Dermis microvascular lymphatic vessel endothelial cell (primary cell): ENCODE measurements around the gene CLDN1. TPM values are rescaled to one million over a fixed set of nuclear protein-coding genes. Genes with fewer than 3 reads are reported as not detected.
"Not testable (repeated sequence)": the region's sequence is repeated elsewhere in the genome, so short reads cannot be mapped to it uniquely, and the experiment has no call there.

Experiments
- DNase-seq, 2 donors: peaks; one replicate each; pipeline versions ENCODE4 v3.0.0 to v3.0.0-alpha.2; 2010; ENCODE audit warnings: low read depth in 2 of 2
- total RNA-seq: library from RNA; depleted of rRNA; stranded (reverse); fragments of >200 nt; gene quantifications from 2 replicates; pipeline ENCODE4 v1.2.1, GENCODE V29; 2014

CLDN1 gene
- total RNA-seq, 1 donor from 2014 or later = 0.13 TPM

GRCh38 chr3:190293621-190294020 is 28.6 kb downstream of the CLDN1 start:
- no peak for DNase-seq

- DNase-seq = no peak
These were observed 30.2 kb downstream of the CLDN1 start for GRCh38 chr3:190291994-190292584.

- DNase-seq = no peak
These were observed 32.3 kb downstream of the CLDN1 start for GRCh38 chr3:190289989-190290388.

DNA sequence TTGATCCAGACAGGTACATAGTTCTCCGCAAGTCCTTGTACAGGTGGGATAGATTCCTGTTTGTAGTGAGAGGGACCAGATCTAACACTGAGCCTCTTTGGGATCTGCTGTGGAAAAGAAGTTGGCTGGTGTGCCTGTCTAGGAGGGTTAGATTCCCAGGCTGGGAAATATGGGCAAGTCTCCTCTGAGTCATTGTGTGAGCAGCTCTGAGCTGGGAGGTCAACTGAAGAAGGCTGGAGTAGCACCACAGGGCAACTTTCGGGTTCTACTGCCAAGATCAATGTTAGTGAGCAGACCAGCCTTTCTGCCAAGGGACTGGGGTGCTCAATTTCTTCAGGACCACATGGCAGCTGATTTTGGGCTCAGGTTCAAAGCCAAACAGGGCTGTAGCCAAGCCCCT is 33.4 kb downstream of the CLDN1 start:
- no peak for DNase-seq

DNA sequence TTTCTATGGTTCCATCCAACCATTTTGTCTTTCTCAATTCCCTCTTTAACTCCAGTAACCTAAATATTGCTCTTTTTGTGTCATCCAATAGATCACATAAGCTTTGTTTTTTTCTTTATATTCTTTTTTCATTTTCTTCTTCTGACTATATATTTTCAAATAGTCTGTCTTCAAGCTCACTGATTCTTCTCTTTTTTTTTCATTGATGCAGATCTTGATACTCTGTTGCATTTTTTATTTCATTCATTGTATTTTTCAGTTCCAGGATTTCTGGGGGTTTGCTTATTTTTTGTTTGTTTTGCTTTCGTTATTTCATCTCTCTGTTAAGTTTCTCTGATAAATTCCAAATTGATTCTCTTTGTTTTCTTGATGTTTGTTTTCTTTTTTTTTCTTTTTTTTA is 36.2 kb downstream of the CLDN1 start:
- DNase-seq = no peak

DNA sequence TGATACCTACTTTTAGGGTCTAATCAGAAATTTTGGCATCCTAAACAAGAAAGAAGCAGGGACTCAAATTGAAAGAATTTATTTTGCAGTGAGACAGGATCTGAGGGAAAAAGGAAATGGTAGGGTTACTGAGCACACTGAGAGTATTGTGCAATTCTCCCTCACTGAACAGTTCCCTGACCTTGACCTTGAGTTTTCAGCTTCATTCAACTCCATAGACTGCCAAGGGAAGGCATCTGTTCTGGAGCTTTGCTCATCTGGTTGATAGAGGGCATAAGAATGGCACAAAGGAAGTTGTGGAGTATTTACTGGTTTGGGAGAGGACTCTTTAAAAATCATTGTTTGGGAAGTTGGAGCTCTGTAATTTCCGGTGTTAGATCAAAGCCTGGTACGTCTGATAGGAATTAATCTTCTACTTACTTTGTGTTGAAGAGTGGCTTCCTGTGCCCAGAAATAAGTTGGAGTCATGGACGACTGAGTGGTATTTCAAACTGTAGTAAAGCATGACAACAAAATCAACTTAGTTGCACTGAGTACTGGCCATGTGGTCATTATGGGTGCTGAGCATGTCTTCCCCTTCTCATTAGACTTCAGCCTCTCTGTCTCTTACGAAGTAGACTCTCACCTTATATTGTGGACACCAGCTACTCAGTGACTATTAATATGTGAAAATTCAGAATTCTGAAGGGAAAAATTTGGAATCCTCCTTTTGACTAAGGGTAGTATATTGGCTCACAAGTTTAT is 40.8 kb downstream of the CLDN1 start:
- DNase-seq = peak; percentile 23 to 53

- DNase-seq = no peak
These were observed 42.6 kb downstream of the CLDN1 start for GRCh38 chr3:190279690-190280089.

- peak; percentile 36 to 58 for DNase-seq
These were observed 49.5 kb downstream of the CLDN1 start for GRCh38 chr3:190272747-190273146.

DNA sequence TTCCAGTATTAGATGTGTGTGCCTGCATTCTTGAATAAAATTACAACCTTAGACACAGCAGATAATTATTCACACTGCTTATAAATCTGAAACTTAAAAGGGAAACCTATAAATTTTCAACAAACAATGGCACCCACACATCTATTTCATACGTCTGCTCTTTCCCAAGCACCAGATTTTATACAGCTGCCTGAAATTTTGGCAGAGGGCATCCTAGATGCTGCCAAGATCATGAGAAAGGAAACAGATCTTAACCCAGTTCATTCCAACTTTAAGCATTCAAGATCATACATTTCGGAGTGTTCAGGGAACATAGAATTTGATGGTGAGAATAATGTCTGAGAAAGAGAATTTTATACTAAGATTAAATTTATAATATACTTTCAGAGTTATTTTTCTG is 53.1 kb downstream of the CLDN1 start:
- no peak for DNase-seq

- not testable (repeated sequence) for DNase-seq
These were observed 54.8 kb downstream of the CLDN1 start for GRCh38 chr3:190267464-190267863.

GRCh38 chr3:190266913-190267290 is 55.3 kb downstream of the CLDN1 start:
- no peak for DNase-seq

- DNase-seq = no peak
These were observed 55.9 kb downstream of the CLDN1 start for GRCh38 chr3:190266265-190266912.

- peak in 1 of 2 donors; percentile 17 for DNase-seq
These were observed 56.5 kb downstream of the CLDN1 start for GRCh38 chr3:190265796-190266195.

- no peak for DNase-seq
These were observed 57.1 kb downstream of the CLDN1 start for GRCh38 chr3:190265126-190265525.

GRCh38 chr3:190261740-190262139 is 60.5 kb downstream of the CLDN1 start:
- DNase-seq = no peak

DNA sequence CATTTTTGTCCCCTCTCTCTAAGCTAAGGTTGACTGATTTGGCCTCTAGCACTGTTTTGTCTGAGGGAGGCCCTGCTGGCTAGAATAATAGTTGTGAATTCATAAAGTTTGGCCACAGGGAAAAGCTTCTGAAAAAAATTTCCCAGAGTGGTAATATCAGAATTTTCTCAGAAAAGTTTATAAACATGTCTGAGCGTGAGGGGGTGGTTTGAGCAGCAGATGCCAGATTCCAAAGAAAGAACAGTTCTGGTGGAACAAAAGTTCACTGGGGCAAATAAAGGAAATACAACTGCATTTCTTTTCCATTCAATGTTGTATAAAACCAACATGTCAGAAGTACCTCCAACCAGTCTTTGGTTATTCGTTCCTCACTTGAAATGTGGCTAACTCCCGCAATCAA is 61.2 kb downstream of the CLDN1 start:
- no peak for DNase-seq

- DNase-seq = no peak
These were observed 61.9 kb downstream of the CLDN1 start for GRCh38 chr3:190260301-190260700.

DNA sequence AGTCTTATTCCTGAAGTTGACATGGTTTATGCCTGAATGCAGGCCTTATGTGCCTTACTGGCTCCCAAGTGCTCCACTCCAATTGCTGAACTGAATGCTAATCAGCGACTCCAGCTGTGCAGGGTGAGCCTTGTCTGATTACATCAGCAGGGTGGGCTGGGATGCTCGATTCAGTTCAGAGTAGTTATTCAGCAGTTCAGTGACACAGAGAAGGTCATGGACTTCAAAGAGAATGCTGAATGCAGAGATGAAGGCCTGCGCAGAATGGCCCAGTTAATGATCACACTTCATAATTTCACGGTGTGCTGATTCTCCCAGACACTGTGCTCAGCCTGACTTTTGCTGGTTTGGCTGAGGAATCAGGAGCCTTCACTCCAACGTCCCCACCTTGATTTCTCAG is 63.6 kb downstream of the CLDN1 start:
- DNase-seq = no peak

Other genes starting within 250 kb of the CLDN1 start
- 13.7 and 24.0 TPM in 2 replicates for gene P3H2, start 201.5 kb downstream of the CLDN1 start, total RNA-seq
- gene CLDN16, start 65.7 kb upstream of the CLDN1 start, total RNA-seq = not detected in 2 replicates
- gene TMEM207, start 127.5 kb upstream of the CLDN1 start, total RNA-seq = not detected in 2 replicates
- gene IL1RAP, start 191.6 kb upstream of the CLDN1 start, total RNA-seq = 1.9 and 2.1 TPM in 2 replicates